PC-3 (cell line): ENCODE results near the gene SHISA2. TPM values are rescaled to one million over a fixed set of nuclear protein-coding genes. Genes with fewer than 3 reads are reported as not detected.

Source experiments
- ATAC-seq: fragments of 200-7000 bp; cut with Tn5 transposase; 2 replicates; pipeline ENCODE4 v1.9.1; 2020; ENCODE audit warnings: mild to moderate bottlenecking, moderate library complexity
- BruUV-seq: library from RNA; stranded (reverse); fragments of 400-500 nt; replicated peaks from 2 replicates; lab custom pipeline; 2021; lab: Mats Ljungman, UMichigan
- CTCF ChIA-PET: fragments of 300-600 bp; sonication (Branson Sonifier 250); formaldehyde crosslinking; loops from one replicate; lab custom pipeline; 2022; ENCODE audit warnings: antibody characterized with exemption; lab: Charles Lee
- POLR2A ChIA-PET: fragments of 300-600 bp; sonication (Branson Sonifier 250); formaldehyde crosslinking; loops from one replicate; lab custom pipeline; 2022; ENCODE audit warnings: antibody characterized with exemption; ENCODE audit not compliant: unreplicated experiment; lab: Charles Lee
- DNase-seq: peaks from one replicate; pipeline ENCODE4 v3.0.0-alpha.2; 2015
- H2AFZ ChIP-seq: fragments of 300-600 bp; sonication (generic); 2 replicates; pipeline ENCODE4 v1.6.0; 2016; ENCODE audit warnings: antibody characterized with exemption, low read length
- H3F3A ChIP-seq: fragments of 300-600 bp; sonication (generic); one replicate; pipeline ENCODE4 v1.6.0; 2017; ENCODE audit warnings: antibody characterized with exemption, low read length, control low read depth, mild to moderate bottlenecking; ENCODE audit not compliant: unreplicated experiment
- H3K27ac ChIP-seq: fragments of 300-600 bp; sonication (generic); 2 replicates; pipeline ENCODE4 v1.5.1; 2016; ENCODE audit warnings: mild to moderate bottlenecking, low read length
- H3K27me3 ChIP-seq: fragments of 300-600 bp; sonication (generic); 2 replicates; pipeline ENCODE4 v1.6.1; 2016; ENCODE audit warnings: low read length, mixed read lengths
- H3K36me3 ChIP-seq: fragments of 300-600 bp; sonication (generic); 2 replicates; pipeline ENCODE4 v1.6.1; 2016; ENCODE audit warnings: low read depth, mixed run types, low read length, mixed read lengths
- H3K4me1 ChIP-seq: fragments of 300-600 bp; sonication (generic); 2 replicates; pipeline ENCODE4 v1.5.1; 2016; ENCODE audit warnings: low read length; ENCODE audit not compliant: insufficient read depth
- H3K4me2 ChIP-seq: fragments of 300-600 bp; sonication (generic); 2 replicates; pipeline ENCODE4 v1.6.0; 2016; ENCODE audit warnings: low read length
- H3K4me3 ChIP-seq: fragments of 300-600 bp; sonication (generic); 2 replicates; pipeline ENCODE4 v1.5.1; 2016; ENCODE audit warnings: mild to moderate bottlenecking, low read length, mixed read lengths
- H3K79me2 ChIP-seq: fragments of 300-600 bp; sonication (generic); 2 replicates; pipeline ENCODE4 v1.6.1; 2017; ENCODE audit warnings: low read length, mixed read lengths
- H3K9ac ChIP-seq: fragments of 300-600 bp; sonication (generic); 2 replicates; pipeline ENCODE4 v1.6.0; 2016; ENCODE audit warnings: mild to moderate bottlenecking, low read length
- H3K9me2 ChIP-seq: fragments of 300-600 bp; sonication (generic); replicated peaks from 2 replicates; pipeline ENCODE4 v1.6.1; 2016; ENCODE audit warnings: mixed run types, low read length, mixed read lengths
- H3K9me3 ChIP-seq: fragments of 300-600 bp; sonication (generic); 2 replicates; pipeline ENCODE4 v1.6.1; 2016; ENCODE audit warnings: low read length, mixed read lengths
- H4K20me1 ChIP-seq: fragments of 300-600 bp; sonication (generic); 2 replicates; pipeline ENCODE4 v1.6.1; 2016; ENCODE audit warnings: low read length, mixed read lengths
- CTCF ChIP-seq: fragments of 300-600 bp; sonication (generic); conservative IDR thresholded peaks from 2 replicates; pipeline ENCODE4 v1.5.1; 2017; ENCODE audit warnings: antibody characterized with exemption, low read depth, mild to moderate bottlenecking, low read length
- EZH2 ChIP-seq: fragments of 300-600 bp; sonication (generic); IDR thresholded peaks from one replicate; pipeline ENCODE4 v1.6.1; 2017; ENCODE audit warnings: antibody characterized with exemption, mild to moderate bottlenecking, low read length; ENCODE audit not compliant: unreplicated experiment
- EZH2phosphoT487 ChIP-seq: fragments of 300-600 bp; sonication (generic); IDR thresholded peaks from 2 replicates; pipeline ENCODE4 v1.6.1; 2018; ENCODE audit warnings: mild to moderate bottlenecking, antibody characterized with exemption, low read length, borderline replicate concordance
- intact Hi-C: fragments of 100-400 bp; cut with micrococcal nuclease; formaldehyde crosslinking; loops from 2 replicates; pipeline ENCODE4 v1.9.0; 2023
- total RNA-seq: library from RNA; depleted of rRNA; stranded (reverse); fragments of >200 nt; gene quantifications from 2 replicates; pipeline ENCODE4 v1.2.3, GENCODE V29; 2014

Gene SHISA2
- total RNA-seq, 1 experiment from 2014 or later: 7.8 TPM

GRCh38 chr13:26048741-26049140 is 3.1 kb downstream of the SHISA2 start:
- no peak overlapping the region for H3K27ac ChIP-seq
- CTCF ChIA-PET: interaction anchor here (1.0 to 1.6 kb wide), 2 partner anchors 13 to 474 kb away, joined by 3 to 6 read pairs; no protein-coding TSS in a partner anchor
- H3K4me3 ChIP-seq: peak overlapping the region; percentile 67; the same call in 1 of the 2 replicates
- H3K4me2 ChIP-seq: peak overlapping the region; percentile 83
- no peaks in the 10 kb centered on the region for H3K79me2 ChIP-seq
- no peaks in the 10 kb centered on the region for H4K20me1 ChIP-seq
- H3F3A ChIP-seq: no peaks in the 10 kb centered on the region
- no peaks in the 10 kb centered on the region for H3K36me3 ChIP-seq
- peaks cover 11% of the 10 kb centered on the region for H3K4me1 ChIP-seq
- ATAC-seq: no peak
- POLR2A ChIA-PET: no interaction called here
- peak overlapping the region; percentile 40 for H3K9ac ChIP-seq
- intact Hi-C loops: loop anchor here (5.0 kb wide), 1 partner anchor 146 kb away; no protein-coding TSS in a partner anchor
- H3K9me2 ChIP-seq: no peaks in the 10 kb centered on the region
- TF ChIP-seq EZH2: no peak
- TF ChIP-seq CTCF: no peak
- TF ChIP-seq EZH2phosphoT487: no peak
- H2AFZ ChIP-seq: no peak overlapping the region
- no peak for DNase-seq
- no peaks in the 10 kb centered on the region for H3K27me3 ChIP-seq
- BruUV-seq: no TSS peak
- H3K9me3 ChIP-seq: no peaks in the 10 kb centered on the region

GRCh38 chr13:26047040-26047439 is 4.8 kb downstream of the SHISA2 start:
- Histone ChIP-seq H3K9me3 (no peaks in the 10 kb centered on the region), H3K4me1 (peaks cover 11% of the 10 kb centered on the region), H3K4me3 (no peak overlapping the region), H3F3A (no peaks in the 10 kb centered on the region), H3K9me2 (no peaks in the 10 kb centered on the region), H2AFZ (no peak overlapping the region), H3K27me3 (no peaks in the 10 kb centered on the region), H3K36me3 (no peaks in the 10 kb centered on the region), H3K4me2 (no peak overlapping the region), H3K9ac (no peak overlapping the region), H3K27ac (no peak overlapping the region), H4K20me1 (no peaks in the 10 kb centered on the region), H3K79me2 (no peaks in the 10 kb centered on the region)
- intact Hi-C loops: loop anchor here (5.0 kb wide), 1 partner anchor 145 kb away; no protein-coding TSS in a partner anchor
- TF ChIP-seq EZH2 (no peak), CTCF (no peak), EZH2phosphoT487 (no peak)
- CTCF ChIA-PET: no interaction called here
- ATAC-seq: no peak
- DNase-seq: no peak
- POLR2A ChIA-PET: no interaction called here
- no TSS peak for BruUV-seq

- ATAC-seq (no peak), DNase-seq (no peak)
- Histone ChIP-seq H3K4me1 (peaks cover 11% of the 10 kb centered on the region), H3K9ac (no peak overlapping the region), H3K27me3 (no peaks in the 10 kb centered on the region), H3K36me3 (no peaks in the 10 kb centered on the region), H3K79me2 (no peaks in the 10 kb centered on the region), H4K20me1 (no peaks in the 10 kb centered on the region), H3K4me2 (no peak overlapping the region), H3F3A (no peaks in the 10 kb centered on the region), H3K27ac (no peak overlapping the region), H3K4me3 (no peak overlapping the region), H3K9me3 (no peaks in the 10 kb centered on the region), H3K9me2 (no peaks in the 10 kb centered on the region), H2AFZ (no peak overlapping the region)
- intact Hi-C loops: loop anchor here (5.0 kb wide), 1 partner anchor 144 kb away; no protein-coding TSS in a partner anchor
- TF ChIP-seq EZH2phosphoT487: no peak
- no peak for TF ChIP-seq EZH2
- TF ChIP-seq CTCF: no peak
- ChIA-PET CTCF (no interaction called here), POLR2A (no interaction called here)
- no TSS peak for BruUV-seq
Observed at GRCh38 chr13:26046639-26047038, 5.2 kb downstream of the SHISA2 start.
